ENCODE results near the gene ZNF138.

The ZNF138 gene

GRCh38 chr7:64874114-64874513, 79.9 kb downstream of the ZNF138 start:
- Histone ChIP-seq H3K4me3 (ENCODE audit: low read depth, low read length) (no peak overlapping the region), H3K9me3 (ENCODE audit: control insufficient read depth, insufficient read depth, low read depth, low read length) (no peaks in the 10 kb centered on the region)
- TF ChIP-seq ZNF350 (tag by site-specific recombination; IDR thresholded peaks at IDR 0.05) (no peak), FEZF1 (tag by site-specific recombination; IDR thresholded peaks at IDR 0.05) (no peak), ZBTB44 (tag by site-specific recombination; IDR thresholded peaks at IDR 0.05) (no peak), ZNF792 (tag by site-specific recombination; IDR thresholded peaks at IDR 0.05) (no peak), ZNF600 (tag by site-specific recombination; IDR thresholded peaks at IDR 0.05) (no peak), GLI2 (tag by site-specific recombination; IDR thresholded peaks at IDR 0.05; ENCODE audit: borderline replicate concordance, low read depth) (no peak), ZNF488 (tag by site-specific recombination; IDR thresholded peaks at IDR 0.05) (no peak), ZNF777 (tag by site-specific recombination; IDR thresholded peaks at IDR 0.05; ENCODE audit: borderline replicate concordance) (no peak)

GRCh38 chr7:64874562-64875250, 80.5 kb downstream of the ZNF138 start:
- POLR2A ChIA-PET: no interaction called here
- no peak for TF ChIP-seq GLIS1 (tag by site-specific recombination; IDR thresholded peaks at IDR 0.05)
- TF ChIP-seq PRDM4 (tag by site-specific recombination; IDR thresholded peaks at IDR 0.05): no peak
- no peak for TF ChIP-seq ZNF747 (tag by site-specific recombination; IDR thresholded peaks at IDR 0.05)
- no peak for TF ChIP-seq ZSCAN23 (tag by site-specific recombination; IDR thresholded peaks at IDR 0.05)
- H3K4me1 ChIP-seq (ENCODE audit: control insufficient read depth, insufficient read depth, low read length): no peaks in the 10 kb centered on the region
- no peaks in the 10 kb centered on the region for H3K36me3 ChIP-seq (ENCODE audit: control insufficient read depth in 2 of 2, insufficient read depth in 1 of 2, low read length in 2 of 2)
- H3K9me3 ChIP-seq (ENCODE audit: control insufficient read depth, insufficient read depth, low read depth, low read length): no peaks in the 10 kb centered on the region
- CTCF ChIA-PET: no interaction called here
- H3K27ac ChIP-seq (ENCODE audit: extremely low read depth, low read depth, low read length): no peak overlapping the region
- H3K4me3 ChIP-seq (ENCODE audit: low read depth, low read length): no peak overlapping the region

More at GRCh38 chr7:64874114-64874513, 79.9 kb downstream of the ZNF138 start:
- ChIA-PET POLR2A (no interaction called here), CTCF (no interaction called here)
- Histone ChIP-seq H3K27ac (ENCODE audit: extremely low read depth, low read depth, low read length) (no peak overlapping the region), H3K36me3 (ENCODE audit: control insufficient read depth in 2 of 2, insufficient read depth in 1 of 2, low read length in 2 of 2) (no peaks in the 10 kb centered on the region), H3K4me1 (ENCODE audit: control insufficient read depth, insufficient read depth, low read length) (no peaks in the 10 kb centered on the region)

- Histone ChIP-seq H3K4me3 (ENCODE audit: low read depth, low read length) (no peak overlapping the region), H3K4me1 (ENCODE audit: control insufficient read depth, insufficient read depth, low read length) (no peaks in the 10 kb centered on the region), H3K27ac (ENCODE audit: extremely low read depth, low read depth, low read length) (no peak overlapping the region), H3K36me3 (ENCODE audit: control insufficient read depth in 2 of 2, insufficient read depth in 1 of 2, low read length in 2 of 2) (no peaks in the 10 kb centered on the region), H3K9me3 (ENCODE audit: control insufficient read depth, insufficient read depth, low read depth, low read length) (no peaks in the 10 kb centered on the region)
- POLR2A ChIA-PET: no interaction called here
- no peak for TF ChIP-seq ZNF146 (tag by site-specific recombination; IDR thresholded peaks at IDR 0.05)
- no peak for TF ChIP-seq ZNF701 (tag by site-specific recombination; IDR thresholded peaks at IDR 0.05)
- no peak for TF ChIP-seq ZNF324 (tag by site-specific recombination; IDR thresholded peaks at IDR 0.05)
- TF ChIP-seq ZNF26 (tag by site-specific recombination; IDR thresholded peaks at IDR 0.05): no peak
- no peak for TF ChIP-seq ZBTB8A (tag by site-specific recombination; IDR thresholded peaks at IDR 0.05)
- no peak for TF ChIP-seq SCRT2 (tag by site-specific recombination; IDR thresholded peaks at IDR 0.05)
- no peak for TF ChIP-seq IKZF3 (tag by site-specific recombination; IDR thresholded peaks at IDR 0.05)
- TF ChIP-seq ZNF23 (tag by site-specific recombination; IDR thresholded peaks at IDR 0.05; ENCODE audit: borderline replicate concordance): no peak
- no peak for TF ChIP-seq GLI2 (tag by site-specific recombination; IDR thresholded peaks at IDR 0.05; ENCODE audit: borderline replicate concordance, low read depth)
- no peak for TF ChIP-seq BCL11A (tag by site-specific recombination; IDR thresholded peaks at IDR 0.05; ENCODE audit: low read depth)
- CTCF ChIA-PET: no interaction called here
Observed at GRCh38 chr7:64875258-64875657, 81.0 kb downstream of the ZNF138 start.

Measured in HEK293 (cell line).